Measurements from ENCODE around the gene SLCO3A1. TPM values are rescaled to one million over a fixed set of nuclear protein-coding genes. Genes with fewer than 3 reads are reported as not detected.
A peak's percentile ranks its signal among the peaks of the same experiment; 100 is the strongest.

Gene SLCO3A1
- total RNA-seq, 1 donor: 5.4 TPM

GRCh38 chr15:91821458-91821857 is 32.0 kb upstream of the SLCO3A1 start:
- DNase-seq (ENCODE audit: insufficient read length, low spot score, missing footprints): no peak
- Histone ChIP-seq H3K79me2 (ENCODE audit: insufficient read depth, low read length) (no peaks in the 10 kb centered on the region), H4K20me1 (ENCODE audit: insufficient read depth, low read length) (no peaks in the 10 kb centered on the region), H3K36me3 (ENCODE audit: insufficient read depth, low read length) (no peaks in the 10 kb centered on the region), H3K4me1 (ENCODE audit: insufficient read depth, low read length) (no peaks in the 10 kb centered on the region), H3K9me3 (ENCODE audit: low read depth, low read length) (no peaks in the 10 kb centered on the region), H3K27ac (ENCODE audit: low read depth, low read length) (no peak overlapping the region), H3K27me3 (ENCODE audit: insufficient read depth, low read length) (no peaks in the 10 kb centered on the region), H3K4me3 (ENCODE audit: insufficient read depth, low read length) (no peak overlapping the region), H2AFZ (ENCODE audit: low read length) (no peak overlapping the region), H3K4me2 (ENCODE audit: insufficient read depth, low read length) (no peak overlapping the region)
- no peak for TF ChIP-seq CTCF (IDR thresholded peaks at IDR 0.05; ENCODE audit: extremely low read depth, low read depth, low read length)

GRCh38 chr15:91824256-91824655 is 29.3 kb upstream of the SLCO3A1 start:
- no peaks in the 10 kb centered on the region for H3K4me1 ChIP-seq (ENCODE audit: insufficient read depth, low read length)
- no peak for TF ChIP-seq CTCF (IDR thresholded peaks at IDR 0.05; ENCODE audit: extremely low read depth, low read depth, low read length)
- no peak overlapping the region for H3K27ac ChIP-seq (ENCODE audit: low read depth, low read length)
- H4K20me1 ChIP-seq (ENCODE audit: insufficient read depth, low read length): no peaks in the 10 kb centered on the region
- no peak overlapping the region for H3K4me3 ChIP-seq (ENCODE audit: insufficient read depth, low read length)
- H3K79me2 ChIP-seq (ENCODE audit: insufficient read depth, low read length): no peaks in the 10 kb centered on the region
- no peaks in the 10 kb centered on the region for H3K36me3 ChIP-seq (ENCODE audit: insufficient read depth, low read length)
- no peaks in the 10 kb centered on the region for H3K9me3 ChIP-seq (ENCODE audit: low read depth, low read length)
- no peaks in the 10 kb centered on the region for H3K27me3 ChIP-seq (ENCODE audit: insufficient read depth, low read length)
- peak; percentile 4 for DNase-seq (ENCODE audit: insufficient read length, low spot score, missing footprints)
- H3K4me2 ChIP-seq (ENCODE audit: insufficient read depth, low read length): no peak overlapping the region
- no peak overlapping the region for H2AFZ ChIP-seq (ENCODE audit: low read length)

- Histone ChIP-seq H3K4me2 (ENCODE audit: insufficient read depth, low read length) (no peak overlapping the region), H3K9me3 (ENCODE audit: low read depth, low read length) (no peaks in the 10 kb centered on the region), H3K79me2 (ENCODE audit: insufficient read depth, low read length) (no peaks in the 10 kb centered on the region), H3K4me1 (ENCODE audit: insufficient read depth, low read length) (no peaks in the 10 kb centered on the region), H3K27me3 (ENCODE audit: insufficient read depth, low read length) (no peaks in the 10 kb centered on the region), H3K4me3 (ENCODE audit: insufficient read depth, low read length) (no peak overlapping the region), H4K20me1 (ENCODE audit: insufficient read depth, low read length) (no peaks in the 10 kb centered on the region), H3K36me3 (ENCODE audit: insufficient read depth, low read length) (no peaks in the 10 kb centered on the region), H3K27ac (ENCODE audit: low read depth, low read length) (no peak overlapping the region), H2AFZ (ENCODE audit: low read length) (no peak overlapping the region)
- peak; percentile 37 for DNase-seq (ENCODE audit: insufficient read length, low spot score, missing footprints)
- no peak for TF ChIP-seq CTCF (IDR thresholded peaks at IDR 0.05; ENCODE audit: extremely low read depth, low read depth, low read length)
Measured at GRCh38 chr15:91826443-91826842, 27.1 kb upstream of the SLCO3A1 start.

- Histone ChIP-seq H3K4me1 (ENCODE audit: insufficient read depth, low read length) (no peaks in the 10 kb centered on the region), H4K20me1 (ENCODE audit: insufficient read depth, low read length) (no peaks in the 10 kb centered on the region), H3K36me3 (ENCODE audit: insufficient read depth, low read length) (no peaks in the 10 kb centered on the region), H3K27ac (ENCODE audit: low read depth, low read length) (no peak overlapping the region), H2AFZ (ENCODE audit: low read length) (no peak overlapping the region), H3K4me2 (ENCODE audit: insufficient read depth, low read length) (no peak overlapping the region), H3K9me3 (ENCODE audit: low read depth, low read length) (no peaks in the 10 kb centered on the region), H3K79me2 (ENCODE audit: insufficient read depth, low read length) (no peaks in the 10 kb centered on the region), H3K27me3 (ENCODE audit: insufficient read depth, low read length) (no peaks in the 10 kb centered on the region), H3K4me3 (ENCODE audit: insufficient read depth, low read length) (no peak overlapping the region)
- DNase-seq (ENCODE audit: insufficient read length, low spot score, missing footprints): no peak
- TF ChIP-seq CTCF (IDR thresholded peaks at IDR 0.05; ENCODE audit: extremely low read depth, low read depth, low read length): no peak
Measured at GRCh38 chr15:91833056-91833455, 20.5 kb upstream of the SLCO3A1 start.
